NCI-H524 treated with DMSO at 0.1 percent for 48 hours (cell line): Measurements from ENCODE around the gene OR11H6.
"Not testable (repeated sequence)": the region's sequence is repeated elsewhere in the genome, so short reads cannot be mapped to it uniquely, and the experiment has no call there.

Experiments used
- DNase-seq: peaks from one replicate; lab custom pipeline; 2025; lab: John Stamatoyannopoulos, UW

The OR11H6 gene

DNA sequence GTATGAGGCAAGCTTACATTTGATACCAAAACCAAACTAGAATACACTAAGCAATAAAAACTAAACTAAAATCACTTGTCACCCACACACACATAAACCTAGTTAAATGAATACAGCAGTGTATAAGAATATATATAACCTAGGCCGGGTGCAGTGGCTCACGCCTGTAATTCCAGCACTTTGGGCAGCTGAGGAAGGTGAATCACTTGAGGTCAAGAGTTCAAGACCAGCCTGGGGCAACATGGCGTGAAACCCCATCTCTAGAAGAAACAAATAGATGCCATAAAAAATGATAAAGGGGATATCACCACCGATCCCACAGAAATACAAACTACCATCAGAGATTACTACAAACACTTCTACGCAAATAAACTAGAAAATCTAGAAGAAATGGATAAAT lies 40.9 kb downstream of the OR11H6 start:
- DNase-seq, result not testable (repeated sequence)

DNA sequence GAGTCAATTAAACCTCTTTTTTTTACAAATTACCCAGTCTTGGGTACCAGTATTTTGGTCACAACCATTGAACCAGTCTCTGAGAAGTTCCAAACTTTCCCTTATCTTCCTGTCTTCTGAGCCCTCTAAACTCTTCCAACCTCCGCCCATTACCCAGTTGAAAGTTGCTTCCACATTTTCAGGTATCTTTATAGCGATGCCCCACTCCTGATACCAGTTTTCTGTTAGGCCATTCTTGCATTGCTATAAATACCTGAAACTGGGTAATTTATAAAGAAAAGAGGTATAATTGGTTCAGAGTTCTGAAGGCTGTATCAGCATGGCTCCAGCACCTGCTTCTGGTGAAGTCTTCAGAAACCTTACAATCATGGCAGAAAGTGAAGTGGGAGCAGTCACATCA lies 50.6 kb downstream of the OR11H6 start:
- no peak for DNase-seq
